GM23338 (cell line): ENCODE results near the gene DRAXIN. TPM values are rescaled to one million over a fixed set of nuclear protein-coding genes. Genes with fewer than 3 reads are reported as not detected.

ENCODE experiments used
- ATAC-seq: fragments of 200-7000 bp; cut with Tn5 transposase; 3 replicates; pipeline ENCODE4 v1.9.1; 2020
- DNase-seq: peaks from one replicate; pipeline ENCODE4 v3.0.0-alpha.2; 2015; ENCODE audit warnings: low spot score
- H2AFZ ChIP-seq: fragments of 200-600 bp; sonication (generic); 2 replicates; pipeline ENCODE4 v1.8.0; 2016; ENCODE audit warnings: antibody characterized with exemption, mild to moderate bottlenecking, moderate library complexity
- H3F3A ChIP-seq: fragments of 200-600 bp; sonication (generic); replicated peaks from 2 replicates; pipeline ENCODE4 v1.8.0; 2017; ENCODE audit warnings: antibody characterized with exemption, mixed run types, low read depth
- H3K27ac ChIP-seq: fragments of 200-600 bp; sonication (generic); 2 replicates; pipeline ENCODE4 v1.6.1; 2016; ENCODE audit warnings: low read depth
- H3K27me3 ChIP-seq: fragments of 200-600 bp; sonication (generic); 2 replicates; pipeline ENCODE4 v1.8.0; 2016; ENCODE audit warnings: mild to moderate bottlenecking, mixed run types, moderate library complexity; ENCODE audit not compliant: insufficient read depth
- H3K36me3 ChIP-seq: fragments of 200-600 bp; sonication (generic); 2 replicates; pipeline ENCODE4 v1.8.0; 2016; ENCODE audit warnings: mild to moderate bottlenecking; ENCODE audit not compliant: insufficient read depth
- H3K4me1 ChIP-seq: fragments of 200-600 bp; sonication (generic); 2 replicates; pipeline ENCODE4 v1.8.0; 2016; ENCODE audit warnings: mild to moderate bottlenecking, moderate library complexity; ENCODE audit not compliant: insufficient read depth
- H3K4me2 ChIP-seq: fragments of 200-600 bp; sonication (generic); 2 replicates; pipeline ENCODE4 v1.7.1; 2017; ENCODE audit warnings: mixed run types
- H3K4me3 ChIP-seq: fragments of 200-600 bp; sonication (generic); 2 replicates; pipeline ENCODE4 v1.6.1; 2016; ENCODE audit warnings: mixed run types
- H3K79me2 ChIP-seq: fragments of 200-600 bp; sonication (generic); replicated peaks from 2 replicates; pipeline ENCODE4 v1.8.0; 2017; ENCODE audit warnings: mild to moderate bottlenecking; ENCODE audit not compliant: insufficient read depth
- H3K9me2 ChIP-seq: fragments of 200-600 bp; sonication (generic); 2 replicates; pipeline ENCODE4 v1.8.0; 2017; ENCODE audit not compliant: insufficient read depth
- H4K20me1 ChIP-seq: fragments of 200-600 bp; sonication (generic); replicated peaks from 2 replicates; pipeline ENCODE4 v1.8.0; 2017; ENCODE audit warnings: mild to moderate bottlenecking; ENCODE audit not compliant: insufficient read depth
- H3K27ac Mint-ChIP-seq: 2 replicates; pipeline ENCODE4 v1.8.0; 2020; ENCODE audit warnings: inconsistent platforms, mild to moderate bottlenecking, moderate library complexity, mixed read lengths
- H3K27me3 Mint-ChIP-seq: 3 replicates; pipeline ENCODE4 v1.8.0; 2022; ENCODE audit warnings: low read depth, mild to moderate bottlenecking, moderate library complexity, mixed read lengths, inconsistent platforms; ENCODE audit not compliant: insufficient read depth, poor library complexity
- H3K36me3 Mint-ChIP-seq: 3 replicates; pipeline ENCODE4 v1.8.0; 2021; ENCODE audit warnings: low read depth, mild to moderate bottlenecking, inconsistent platforms, moderate library complexity, mixed read lengths
- H3K4me1 Mint-ChIP-seq: 3 replicates; pipeline ENCODE4 v1.8.0; 2020; ENCODE audit warnings: mild to moderate bottlenecking, inconsistent platforms, mixed read lengths
- H3K4me3 Mint-ChIP-seq: 3 replicates; pipeline ENCODE4 v1.8.0; 2021; ENCODE audit warnings: moderate library complexity, mild to moderate bottlenecking, inconsistent platforms, mixed read lengths
- H3K9me3 Mint-ChIP-seq: 3 replicates; pipeline ENCODE4 v1.8.0; 2020; ENCODE audit warnings: moderate library complexity, mild to moderate bottlenecking, inconsistent platforms, mixed read lengths
- CREB1 ChIP-seq: fragments of 250-450 bp; sonication (Bioruptor Pico); IDR thresholded peaks from 2 replicates; pipeline ENCODE4 v1.5.0; 2020; ENCODE audit warnings: low read depth, mild to moderate bottlenecking, moderate library complexity
- ETS1 ChIP-seq: IDR thresholded peaks from 2 replicates; pipeline ENCODE4 v1.6.1; 2016; ENCODE audit warnings: antibody characterized with exemption
- EZH2 ChIP-seq: fragments of 200-600 bp; sonication (generic); IDR thresholded peaks from one replicate; pipeline ENCODE4 v1.8.0; 2017; ENCODE audit warnings: antibody characterized with exemption, mild to moderate bottlenecking, low read depth; ENCODE audit not compliant: unreplicated experiment
- JUNB ChIP-seq: IDR thresholded peaks from one replicate; pipeline ENCODE4 v1.6.1; 2016; ENCODE audit warnings: antibody characterized with exemption; ENCODE audit not compliant: unreplicated experiment
- POLR2AphosphoS5 ChIP-seq: IDR thresholded peaks from 2 replicates; pipeline ENCODE4 v1.6.1; 2016; ENCODE audit warnings: antibody characterized with exemption, low read depth
- REST ChIP-seq: IDR thresholded peaks from one replicate; pipeline ENCODE4 v1.6.1; 2018; ENCODE audit warnings: antibody characterized with exemption; ENCODE audit not compliant: unreplicated experiment
- STAT1 ChIP-seq: IDR thresholded peaks from one replicate; pipeline ENCODE4 v1.6.1; 2016; ENCODE audit warnings: antibody characterized with exemption; ENCODE audit not compliant: unreplicated experiment
- ZNF114 ChIP-seq: fragments of 250-450 bp; sonication (Bioruptor Pico); IDR thresholded peaks from 2 replicates; pipeline ENCODE4 v1.5.0; 2020; ENCODE audit warnings: mild to moderate bottlenecking, moderate library complexity
- polyA plus RNA-seq: library from polyadenylated mRNA; unstranded; fragments of >200 nt; fragmentation: Nextera tagmentation; extraction: Ambion mirVana; gene quantifications from 2 replicates; pipeline ENCODE4 v1.2.1, GENCODE V29; 2016
- total RNA-seq: library from RNA; depleted of rRNA; stranded (reverse); fragments of >200 nt; shearing (Covaris generic); gene quantifications from 2 replicates; pipeline ENCODE4 v1.2.3, GENCODE V29; 2014
- TF ChIP-seq, protein P1 (sequence below), 2 experiments: fragments of 200-600 bp in 1 of 2; sonication (generic) in 1 of 2; conservative IDR thresholded peaks; 2 replicates each; pipeline versions ENCODE4 v1.5.1 to v1.6.1; 2016 to 2017; ENCODE audit warnings: antibody characterized with exemption in 2 of 2, low read depth in 2 of 2, mild to moderate bottlenecking in 2 of 2, moderate library complexity in 1 of 2

DRAXIN gene
- total and polyA plus RNA-seq, 2 experiments from 2014 or later: 7.6 to 23.0 TPM

GRCh38 chr1:11720033-11720376 is 28.5 kb downstream of the DRAXIN start:
- no peak for DNase-seq
- no peaks in the 10 kb centered on the region for H3K36me3 ChIP-seq
- no peak overlapping the region for H2AFZ ChIP-seq
- H3K9me2 ChIP-seq: no peaks in the 10 kb centered on the region
- peaks cover 16% of the 10 kb centered on the region for H3F3A ChIP-seq
- peaks cover 19% of the 10 kb centered on the region for H3K36me3 Mint-ChIP-seq
- peaks cover 16% of the 10 kb centered on the region for H3K4me1 Mint-ChIP-seq
- no peak overlapping the region; the same call in 2 of the 3 replicates for H3K4me3 Mint-ChIP-seq
- H3K27me3 Mint-ChIP-seq: peaks cover 12% of the 10 kb centered on the region
- H3K79me2 ChIP-seq: no peaks in the 10 kb centered on the region
- H3K27ac Mint-ChIP-seq: no peak overlapping the region
- no peaks in the 10 kb centered on the region for H3K9me3 Mint-ChIP-seq
- H3K4me2 ChIP-seq: no peak overlapping the region
- H4K20me1 ChIP-seq: no peaks in the 10 kb centered on the region
- no peaks in the 10 kb centered on the region for H3K27me3 ChIP-seq
- ATAC-seq: no peak
- no peak for TF ChIP-seq EZH2
- no peak for TF ChIP-seq ETS1
- no peak for TF ChIP-seq JUNB
- no peak for TF ChIP-seq POLR2AphosphoS5
- TF ChIP-seq, protein P1, sequence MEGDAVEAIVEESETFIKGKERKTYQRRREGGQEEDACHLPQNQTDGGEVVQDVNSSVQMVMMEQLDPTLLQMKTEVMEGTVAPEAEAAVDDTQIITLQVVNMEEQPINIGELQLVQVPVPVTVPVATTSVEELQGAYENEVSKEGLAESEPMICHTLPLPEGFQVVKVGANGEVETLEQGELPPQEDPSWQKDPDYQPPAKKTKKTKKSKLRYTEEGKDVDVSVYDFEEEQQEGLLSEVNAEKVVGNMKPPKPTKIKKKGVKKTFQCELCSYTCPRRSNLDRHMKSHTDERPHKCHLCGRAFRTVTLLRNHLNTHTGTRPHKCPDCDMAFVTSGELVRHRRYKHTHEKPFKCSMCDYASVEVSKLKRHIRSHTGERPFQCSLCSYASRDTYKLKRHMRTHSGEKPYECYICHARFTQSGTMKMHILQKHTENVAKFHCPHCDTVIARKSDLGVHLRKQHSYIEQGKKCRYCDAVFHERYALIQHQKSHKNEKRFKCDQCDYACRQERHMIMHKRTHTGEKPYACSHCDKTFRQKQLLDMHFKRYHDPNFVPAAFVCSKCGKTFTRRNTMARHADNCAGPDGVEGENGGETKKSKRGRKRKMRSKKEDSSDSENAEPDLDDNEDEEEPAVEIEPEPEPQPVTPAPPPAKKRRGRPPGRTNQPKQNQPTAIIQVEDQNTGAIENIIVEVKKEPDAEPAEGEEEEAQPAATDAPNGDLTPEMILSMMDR (conservative IDR thresholded peaks at IDR 0.05; ENCODE audit: low read depth in 2 of 2): no peak
- no peak overlapping the region for H3K27ac ChIP-seq
- no peak overlapping the region for H3K4me3 ChIP-seq
- H3K4me1 ChIP-seq: peaks cover 7% of the 10 kb centered on the region; the same call in 1 of the 2 replicates

GRCh38 chr1:11720525-11720924 is 29.0 kb downstream of the DRAXIN start:
- no peaks in the 10 kb centered on the region for H3K9me3 Mint-ChIP-seq
- H3K79me2 ChIP-seq: no peaks in the 10 kb centered on the region
- no peaks in the 10 kb centered on the region for H3K36me3 ChIP-seq
- H3K4me3 ChIP-seq: no peak overlapping the region
- no peak overlapping the region for H3K4me3 Mint-ChIP-seq
- peaks cover 19% of the 10 kb centered on the region for H3K36me3 Mint-ChIP-seq
- DNase-seq (no peak), ATAC-seq (no peak)
- no peak overlapping the region for H2AFZ ChIP-seq
- H3K4me1 ChIP-seq: peaks cover 12% of the 10 kb centered on the region
- no peaks in the 10 kb centered on the region for H3K9me2 ChIP-seq
- H3K4me2 ChIP-seq: no peak overlapping the region
- H3K27me3 Mint-ChIP-seq: peaks cover 14% of the 10 kb centered on the region
- H3K4me1 Mint-ChIP-seq: peaks cover 21% of the 10 kb centered on the region
- no peak overlapping the region for H3K27ac Mint-ChIP-seq
- H3K27me3 ChIP-seq: no peaks in the 10 kb centered on the region
- H3F3A ChIP-seq: peaks cover 16% of the 10 kb centered on the region
- H3K27ac ChIP-seq: no peak overlapping the region
- no peaks in the 10 kb centered on the region for H4K20me1 ChIP-seq
- no peak for TF ChIP-seq REST
- no peak for TF ChIP-seq EZH2
- no peak for TF ChIP-seq JUNB
- TF ChIP-seq CREB1 (CRISPR knock-in tag): no peak
- TF ChIP-seq, protein P1 (conservative IDR thresholded peaks at IDR 0.05; ENCODE audit: low read depth in 2 of 2): no peak
- no peak for TF ChIP-seq ETS1
- no peak for TF ChIP-seq STAT1
- TF ChIP-seq POLR2AphosphoS5: no peak
- TF ChIP-seq ZNF114 (CRISPR knock-in tag): no peak
